ENCODE measurements around the gene MYT1. TPM values are rescaled to one million over a fixed set of nuclear protein-coding genes. Genes with fewer than 3 reads are reported as not detected.

MYT1 gene
- total and polyA plus RNA-seq, 2 of the 8 experiments (the other 6 are each of a cell fraction or from before 2014, with no cell fraction given): 0.63 to 2.0 TPM

GRCh38 chr20:64121586-64121985 is 42.7 kb upstream of the MYT1 start:
- no peak overlapping the region for H3K23ac ChIP-seq (ENCODE audit: insufficient read length)
- no peaks in the 10 kb centered on the region for H4K20me1 ChIP-seq (replicated peaks in 1 of 2; ENCODE audit: control insufficient read depth in 1 of 2, insufficient read depth in 2 of 2, low read length in 2 of 2)
- H3K36me3 ChIP-seq (ENCODE audit: control insufficient read depth in 2 of 4, insufficient read depth in 4 of 4, low read length in 3 of 4): no peaks in the 10 kb centered on the region
- WGBS, 2 experiments (ENCODE audit: extremely low coverage in 1 of 2, insufficient coverage in 1 of 2, insufficient read length in 1 of 2, insufficient replicate concordance in 2 of 2, low coverage in 1 of 2, low lambda C conversion rate in 2 of 2, missing lambda C conversion rate in 1 of 2): 95% methylated on average over 12 of the region's 12 CpGs; no CpG with 5 or more reads in 1 of the 2 experiments
- no peak overlapping the region for H2BK5ac ChIP-seq (ENCODE audit: low read depth, low read length)
- FAIRE-seq: no peak
- no peak overlapping the region for H3K56ac ChIP-seq (replicated peaks; ENCODE audit: insufficient read length, low read depth, low read length)
- no peak overlapping the region for H2BK15ac ChIP-seq (ENCODE audit: low read length)
- no peaks in the 10 kb centered on the region; a peak in 2 of 7 replicates for H3K27me3 ChIP-seq (replicated peaks in 1 of 4; ENCODE audit: control insufficient read depth in 3 of 4, extremely low read depth in 1 of 4, insufficient read depth in 3 of 4, low read length in 3 of 4)
- no peak overlapping the region for H2AFZ ChIP-seq (ENCODE audit: low read length)
- H3K9me3 ChIP-seq (ENCODE audit: insufficient read depth in 2 of 2, low read depth in 1 of 2, low read length in 1 of 2): no peaks in the 10 kb centered on the region
- no peak overlapping the region for H2BK20ac ChIP-seq (ENCODE audit: low read length)
- no peak overlapping the region for H4K91ac ChIP-seq (replicated peaks; ENCODE audit: insufficient read length, low read length)
- ChIA-PET CTCF (ENCODE audit: partially characterized antibody) (interaction anchor here (1.3 to 10.1 kb wide), 9 partner anchors 13 to 141 kb away, joined by 4 to 144 read pairs (median 10); partner anchors contain the start of genes LKAAEAR1, NPBWR2, OPRL1 and PRPF6), POLR2A (ENCODE audit: partially characterized antibody) (no interaction called here)
- no peaks in the 10 kb centered on the region; a peak in 2 of 7 replicates for H3K4me1 ChIP-seq (replicated peaks in 1 of 4; ENCODE audit: control insufficient read depth in 3 of 4, insufficient read depth in 4 of 4, low read length in 3 of 4)
- no peak overlapping the region for H3K27ac ChIP-seq (ENCODE audit: low read depth, low read length)
- no peak overlapping the region for H3K4me2 ChIP-seq (ENCODE audit: insufficient read depth in 1 of 2, low read depth in 2 of 2, low read length in 2 of 2)
- H2BK120ac ChIP-seq (replicated peaks; ENCODE audit: low read depth, low read length): no peak overlapping the region
- no peaks in the 10 kb centered on the region for H3K79me2 ChIP-seq (ENCODE audit: control insufficient read depth in 1 of 2, insufficient read depth in 2 of 2, low read length in 2 of 2)
- no peak overlapping the region for H3K4ac ChIP-seq (replicated peaks; ENCODE audit: insufficient read length, low read depth, low read length)
- H4K5ac ChIP-seq (ENCODE audit: insufficient read length, low read depth, low read length): no peak overlapping the region
- H3K9ac ChIP-seq (replicated peaks in 1 of 4; ENCODE audit: extremely low read depth in 1 of 4, low read depth in 3 of 4, low read length in 3 of 4): no peak overlapping the region
- H2AK5ac ChIP-seq (ENCODE audit: low read depth, low read length): no peak overlapping the region
- H3K4me3 ChIP-seq (ENCODE audit: extremely low read depth in 1 of 4, insufficient read depth in 2 of 4, low read depth in 3 of 4, low read length in 4 of 4): no peak overlapping the region
- no peak for DNase-seq (ENCODE audit: low read depth in 1 of 2, low spot score in 2 of 2)
- H2BK12ac ChIP-seq (ENCODE audit: low read depth, low read length): no peak overlapping the region
- H3K23me2 ChIP-seq (ENCODE audit: low read depth, low read length): no peaks in the 10 kb centered on the region
- H3K18ac ChIP-seq (ENCODE audit: extremely low read depth, low read length): no peak overlapping the region
- H4K8ac ChIP-seq (ENCODE audit: extremely low read depth, insufficient read depth, low read length): no peak overlapping the region
- H3K79me1 ChIP-seq (ENCODE audit: low read depth, low read length): no peaks in the 10 kb centered on the region
- H3K14ac ChIP-seq (ENCODE audit: insufficient read length): no peak overlapping the region
- TF ChIP-seq JUN (IDR thresholded peaks at IDR 0.05; ENCODE audit: low read depth, low read length) (no peak), POLR2A (IDR thresholded peaks at IDR 0.05; ENCODE audit: control extremely low read depth in 1 of 2, low read depth in 2 of 2, low read length in 2 of 2) (no peak), SAP30 (IDR thresholded peaks at IDR 0.05; ENCODE audit: insufficient read depth, insufficient replicate concordance, low read length) (no peak), NANOG (IDR thresholded peaks at IDR 0.05; ENCODE audit: insufficient read depth, low read depth, low read length, poor library complexity, severe bottlenecking) (no peak), HDAC2 (IDR thresholded peaks at IDR 0.05; ENCODE audit: borderline replicate concordance in 1 of 2, low read depth in 2 of 2, low read length in 2 of 2) (no peak), GABPA (IDR thresholded peaks at IDR 0.05; ENCODE audit: borderline replicate concordance, insufficient read depth, low read length) (no peak), TAF1 (IDR thresholded peaks at IDR 0.05; ENCODE audit: low read depth, low read length) (no peak), HDAC6 (IDR thresholded peaks at IDR 0.05; ENCODE audit: low read depth, low read length) (no peak), CTBP2 (IDR thresholded peaks at IDR 0.05; ENCODE audit: borderline replicate concordance, insufficient read depth, insufficient read length, low read length) (no peak), POU5F1 (IDR thresholded peaks at IDR 0.05; ENCODE audit: low read depth, low read length) (no peak), KDM4A (IDR thresholded peaks at IDR 0.05; ENCODE audit: low read depth, low read length, severe bottlenecking) (no peak), ZNF274 (IDR thresholded peaks at IDR 0.05; ENCODE audit: borderline replicate concordance, extremely low read depth, low read length) (no peak), KDM5A (IDR thresholded peaks at IDR 0.05; ENCODE audit: low read length) (no peak), ASH2L (IDR thresholded peaks at IDR 0.05; ENCODE audit: low read length) (no peak)

Measured in H1 (cell line).